Spleen (tissue), 3 donors: ENCODE results near the gene SLC29A1.

ENCODE experiments used
- POLR2A ChIP-seq, 3 donors: fragments of 450-650 bp; IDR thresholded peaks; one replicate each; pipeline ENCODE4 v1.5.1; 2017; ENCODE audit warnings: antibody characterized with exemption in 3 of 3, mild to moderate bottlenecking in 1 of 3
- POLR2AphosphoS5 ChIP-seq, 3 donors: sonication (generic); formaldehyde crosslinking; IDR thresholded peaks; one replicate each; pipeline ENCODE4 v1.5.1; 2017; ENCODE audit warnings: antibody characterized with exemption in 3 of 3

GRCh38 chr6:44247338-44248302, 24.2 kb downstream of the SLC29A1 start:
- TF ChIP-seq POLR2AphosphoS5 (IDR thresholded peaks at IDR 0.05) (peak; percentile 61 to 91 (median 61)), POLR2A (IDR thresholded peaks at IDR 0.05) (no peak)
